A673 (cell line): ENCODE data around the gene CEACAM1. TPM values are rescaled to one million over a fixed set of nuclear protein-coding genes. Genes with fewer than 3 reads are reported as not detected.

Source experiments
- BruUV-seq: library from RNA; stranded (reverse); fragments of 400-500 nt; replicated peaks from 2 replicates; lab custom pipeline; 2021; lab: Mats Ljungman, UMichigan
- CTCF ChIA-PET: fragments of 300-600 bp; sonication (Branson Sonifier 250); formaldehyde crosslinking; loops from one replicate; lab custom pipeline; 2022; ENCODE audit warnings: antibody characterized with exemption; lab: Charles Lee
- POLR2A ChIA-PET: fragments of 300-600 bp; sonication (Branson Sonifier 250); formaldehyde crosslinking; loops from one replicate; lab custom pipeline; 2022; ENCODE audit warnings: antibody characterized with exemption; ENCODE audit not compliant: low non-redundant PET; lab: Charles Lee
- DNase-seq: peaks from one replicate; pipeline ENCODE4 v3.0.0-alpha.2; 2015; ENCODE audit warnings: low spot score
- H3K27ac ChIP-seq: fragments of 200-600 bp; sonication (generic); 2 replicates; pipeline ENCODE4 v1.5.1; 2016; ENCODE audit warnings: mixed run types, low read depth, mild to moderate bottlenecking, mixed read lengths, antibody characterized with exemption, low read length; ENCODE audit not compliant: poor library complexity, severe bottlenecking
- H3K27me3 ChIP-seq: fragments of 200-600 bp; sonication (generic); replicated peaks from 2 replicates; pipeline ENCODE4 v1.6.1; 2017; ENCODE audit warnings: mixed run types, low read depth, mild to moderate bottlenecking, mixed read lengths, antibody characterized with exemption, low read length; ENCODE audit not compliant: insufficient read depth, poor library complexity
- H3K36me3 ChIP-seq: fragments of 200-600 bp; sonication (generic); 2 replicates; pipeline ENCODE4 v1.6.1; 2016; ENCODE audit warnings: mixed run types, mild to moderate bottlenecking, mixed read lengths, antibody characterized with exemption, low read length; ENCODE audit not compliant: insufficient read depth, poor library complexity, severe bottlenecking
- H3K4me1 ChIP-seq: fragments of 200-600 bp; sonication (generic); 2 replicates; pipeline ENCODE4 v1.6.1; 2017; ENCODE audit warnings: mixed run types, mild to moderate bottlenecking, mixed read lengths, antibody characterized with exemption, low read length; ENCODE audit not compliant: insufficient read depth, poor library complexity, severe bottlenecking
- H3K4me3 ChIP-seq: fragments of 200-600 bp; sonication (generic); 2 replicates; pipeline ENCODE4 v1.5.1; 2016; ENCODE audit warnings: low read depth, mixed run types, mild to moderate bottlenecking, mixed read lengths, low read length; ENCODE audit not compliant: poor library complexity, severe bottlenecking
- H3K9me3 ChIP-seq: fragments of 200-600 bp; sonication (generic); 2 replicates; pipeline ENCODE4 v1.6.1; 2016; ENCODE audit warnings: mixed run types, low read depth, mild to moderate bottlenecking, mixed read lengths, antibody characterized with exemption, low read length; ENCODE audit not compliant: poor library complexity, severe bottlenecking
- EZH2 ChIP-seq: fragments of 200-600 bp; sonication (generic); IDR thresholded peaks from 2 replicates; pipeline ENCODE4 v1.6.1; 2017; ENCODE audit warnings: borderline replicate concordance, low read depth, mild to moderate bottlenecking, mixed read lengths, antibody characterized with exemption, low read length; ENCODE audit not compliant: poor library complexity, severe bottlenecking
- intact Hi-C: fragments of 100-400 bp; cut with micrococcal nuclease; formaldehyde crosslinking; loops from one replicate; pipeline ENCODE4 v1.10.0; 2022; ENCODE audit not compliant: unreplicated experiment
- total RNA-seq: library from RNA; stranded (reverse); gene quantifications from 2 replicates; pipeline ENCODE4 v1.2.3, GENCODE V29; 2021
- TF ChIP-seq, protein P1 (sequence below): fragments of 300-800, 200-600 bp; sonication (generic); conservative IDR thresholded peaks from 2 replicates; pipeline ENCODE4 v1.5.1; 2017; ENCODE audit warnings: low read depth, mild to moderate bottlenecking, antibody characterized with exemption, low read length, moderate library complexity, mixed read lengths

The CEACAM1 gene
- total RNA-seq, 1 experiment from 2014 or later, result 0.64 TPM

DNA sequence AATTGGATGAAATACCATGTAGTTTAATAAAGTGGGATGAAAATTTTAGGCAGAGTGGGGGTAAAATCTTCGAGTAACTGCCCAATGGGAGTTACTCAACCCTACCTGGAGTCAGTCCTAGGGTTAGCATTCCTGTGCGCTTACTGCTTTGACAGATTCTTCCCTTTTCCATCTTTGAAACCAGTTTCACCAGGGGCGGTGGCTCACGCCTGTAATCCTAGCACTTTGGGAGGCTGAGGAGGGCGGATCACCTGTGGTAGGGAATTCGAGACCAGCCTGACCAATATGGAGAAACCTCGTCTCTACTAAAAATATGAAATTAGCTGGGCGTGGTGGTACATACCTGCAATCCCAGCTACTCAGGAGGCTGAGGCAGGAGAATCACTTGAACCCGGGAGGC, 48.5 kb downstream of the CEACAM1 start:
- BruUV-seq, result no TSS peak
- Histone ChIP-seq H3K4me1 (no peaks in the 10 kb centered on the region), H3K4me3 (no peak overlapping the region), H3K27ac (no peak overlapping the region), H3K36me3 (no peaks in the 10 kb centered on the region), H3K9me3 (no peaks in the 10 kb centered on the region), H3K27me3 (no peaks in the 10 kb centered on the region)
- TF ChIP-seq, protein P1, sequence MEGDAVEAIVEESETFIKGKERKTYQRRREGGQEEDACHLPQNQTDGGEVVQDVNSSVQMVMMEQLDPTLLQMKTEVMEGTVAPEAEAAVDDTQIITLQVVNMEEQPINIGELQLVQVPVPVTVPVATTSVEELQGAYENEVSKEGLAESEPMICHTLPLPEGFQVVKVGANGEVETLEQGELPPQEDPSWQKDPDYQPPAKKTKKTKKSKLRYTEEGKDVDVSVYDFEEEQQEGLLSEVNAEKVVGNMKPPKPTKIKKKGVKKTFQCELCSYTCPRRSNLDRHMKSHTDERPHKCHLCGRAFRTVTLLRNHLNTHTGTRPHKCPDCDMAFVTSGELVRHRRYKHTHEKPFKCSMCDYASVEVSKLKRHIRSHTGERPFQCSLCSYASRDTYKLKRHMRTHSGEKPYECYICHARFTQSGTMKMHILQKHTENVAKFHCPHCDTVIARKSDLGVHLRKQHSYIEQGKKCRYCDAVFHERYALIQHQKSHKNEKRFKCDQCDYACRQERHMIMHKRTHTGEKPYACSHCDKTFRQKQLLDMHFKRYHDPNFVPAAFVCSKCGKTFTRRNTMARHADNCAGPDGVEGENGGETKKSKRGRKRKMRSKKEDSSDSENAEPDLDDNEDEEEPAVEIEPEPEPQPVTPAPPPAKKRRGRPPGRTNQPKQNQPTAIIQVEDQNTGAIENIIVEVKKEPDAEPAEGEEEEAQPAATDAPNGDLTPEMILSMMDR, result no peak
- DNase-seq, result no peak
- ChIA-PET POLR2A (no interaction called here), CTCF (no interaction called here)
- intact Hi-C loops, result no loop called here

DNA sequence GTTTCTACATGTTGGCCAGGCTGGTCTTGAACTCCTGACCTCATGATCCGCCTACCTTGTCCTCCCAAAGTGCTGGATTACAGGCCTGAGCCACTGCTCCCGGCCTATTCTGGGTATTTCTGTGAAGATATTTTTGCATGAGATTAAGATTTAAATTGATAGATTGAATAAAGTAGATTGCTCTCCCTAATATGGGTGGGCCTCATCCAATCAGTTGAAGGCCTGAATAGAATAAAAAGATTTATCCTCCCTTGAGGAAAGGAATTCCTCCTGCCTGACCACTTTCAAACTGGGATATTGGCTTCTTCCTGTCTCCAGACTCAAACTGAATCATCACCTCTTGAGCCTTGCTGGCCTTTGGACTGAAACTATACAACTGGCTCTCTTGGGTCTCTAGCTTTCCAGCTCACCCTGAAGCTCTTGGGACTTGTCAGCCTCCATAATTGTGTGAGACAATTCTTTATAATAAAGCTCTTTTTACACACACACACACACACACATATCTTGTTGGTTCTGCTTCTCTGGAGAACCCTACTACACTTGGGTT, 49.4 kb downstream of the CEACAM1 start:
- no peaks in the 10 kb centered on the region for H3K27me3 ChIP-seq
- H3K9me3 ChIP-seq, result no peaks in the 10 kb centered on the region
- H3K36me3 ChIP-seq, result no peaks in the 10 kb centered on the region
- H3K4me3 ChIP-seq, result no peak overlapping the region
- intact Hi-C loops, result no loop called here
- ChIA-PET POLR2A (interaction anchor here (0.5 kb wide), 1 partner anchor 1228 kb away, joined by 3 read pairs; no protein-coding TSS in a partner anchor), CTCF (no interaction called here)
- no peaks in the 10 kb centered on the region for H3K4me1 ChIP-seq
- no peak overlapping the region for H3K27ac ChIP-seq
- no peak for DNase-seq
- TF ChIP-seq, protein P1, result no peak
- no peak for TF ChIP-seq EZH2
- BruUV-seq, result no TSS peak

- no peaks in the 10 kb centered on the region for H3K4me1 ChIP-seq
- BruUV-seq, result no TSS peak
- H3K27ac ChIP-seq, result no peak overlapping the region
- no peak overlapping the region for H3K4me3 ChIP-seq
- intact Hi-C loops, result no loop called here
- ChIA-PET CTCF (no interaction called here), POLR2A (no interaction called here)
- H3K36me3 ChIP-seq, result no peaks in the 10 kb centered on the region
- H3K9me3 ChIP-seq, result no peaks in the 10 kb centered on the region
- H3K27me3 ChIP-seq, result no peaks in the 10 kb centered on the region
- TF ChIP-seq, protein P1, result no peak
- no peak for TF ChIP-seq EZH2
- no peak for DNase-seq
These were observed 50.3 kb downstream of the CEACAM1 start for GRCh38 chr19:42477933-42478332.
